Trophoblast cell (in vitro differentiated cells and primary cell): ENCODE data around the gene STING1.

Experiments
- DNase-seq, 2 donors: peaks; one replicate each; pipeline ENCODE4 v3.0.0-alpha.2; 2016
- H2AFZ ChIP-seq: 2 replicates; pipeline ENCODE4 v1.6.1; 2013; ENCODE audit warnings: low read length, moderate library complexity, mild to moderate bottlenecking; ENCODE audit not compliant: insufficient read depth, poor library complexity
- H2AK5ac ChIP-seq: 2 replicates; pipeline ENCODE4 v1.6.1; 2013; ENCODE audit warnings: mild to moderate bottlenecking, low read length
- H2BK120ac ChIP-seq: 2 replicates; pipeline ENCODE4 v1.6.1; 2013; ENCODE audit warnings: low read length, mild to moderate bottlenecking, moderate library complexity; ENCODE audit not compliant: insufficient read depth, poor library complexity
- H2BK12ac ChIP-seq: 2 replicates; pipeline ENCODE4 v1.6.1; 2013; ENCODE audit warnings: mild to moderate bottlenecking, low read length, moderate library complexity
- H2BK5ac ChIP-seq: 2 replicates; pipeline ENCODE4 v1.6.1; 2013; ENCODE audit warnings: low read length, low read depth, moderate library complexity, mild to moderate bottlenecking; ENCODE audit not compliant: poor library complexity
- H3K14ac ChIP-seq: 2 replicates; pipeline ENCODE4 v1.6.1; 2013; ENCODE audit warnings: mild to moderate bottlenecking, low read length
- H3K18ac ChIP-seq: 2 replicates; pipeline ENCODE4 v1.6.1; 2013; ENCODE audit warnings: mild to moderate bottlenecking, low read length
- H3K23ac ChIP-seq: 2 replicates; pipeline ENCODE4 v1.6.1; 2013; ENCODE audit warnings: low read length
- H3K27ac ChIP-seq: 2 replicates; pipeline ENCODE4 v1.5.1; 2013; ENCODE audit warnings: low read depth, mild to moderate bottlenecking, inconsistent platforms, low read length, moderate library complexity
- H3K27me3 ChIP-seq: 2 replicates; pipeline ENCODE4 v1.6.1; 2013; ENCODE audit warnings: inconsistent platforms, mild to moderate bottlenecking, low read length, moderate library complexity; ENCODE audit not compliant: insufficient read depth
- H3K36me3 ChIP-seq, 2 experiments: 1 replicate in 1 of 2; 2 replicates in 1 of 2; pipeline ENCODE4 v1.6.1; 2013; ENCODE audit warnings: low read length in 2 of 2, mild to moderate bottlenecking in 2 of 2, moderate library complexity in 1 of 2; ENCODE audit not compliant: insufficient read depth in 2 of 2, control insufficient read depth in 1 of 2
- H3K4ac ChIP-seq: 2 replicates; pipeline ENCODE4 v1.6.1; 2013; ENCODE audit warnings: low read depth, mild to moderate bottlenecking, low read length, moderate library complexity
- H3K4me1 ChIP-seq, 2 experiments: 1 replicate in 1 of 2; 2 replicates in 1 of 2; pipeline ENCODE4 v1.6.1; 2013; ENCODE audit warnings: low read length in 2 of 2, mild to moderate bottlenecking in 2 of 2, moderate library complexity in 1 of 2; ENCODE audit not compliant: insufficient read depth in 2 of 2, control insufficient read depth in 1 of 2
- H3K4me2 ChIP-seq: 2 replicates; pipeline ENCODE4 v1.6.1; 2013; ENCODE audit warnings: inconsistent platforms, mild to moderate bottlenecking, low read length, moderate library complexity
- H3K4me3 ChIP-seq: 2 replicates; pipeline ENCODE4 v1.5.1; 2013; ENCODE audit warnings: mild to moderate bottlenecking, low read depth, low read length, inconsistent platforms
- H3K79me1 ChIP-seq: one replicate; pipeline ENCODE4 v1.6.1; 2013; ENCODE audit warnings: low read length
- H3K79me2 ChIP-seq: 2 replicates; pipeline ENCODE4 v1.6.1; 2013; ENCODE audit warnings: low read length, mild to moderate bottlenecking; ENCODE audit not compliant: control insufficient read depth, insufficient read depth, poor library complexity
- H3K9ac ChIP-seq: 2 replicates; pipeline ENCODE4 v1.6.1; 2013; ENCODE audit warnings: mild to moderate bottlenecking, low read length
- H3K9me3 ChIP-seq: 2 replicates; pipeline ENCODE4 v1.6.1; 2013; ENCODE audit warnings: low read depth, mild to moderate bottlenecking, control low read depth, inconsistent platforms, low read length; ENCODE audit not compliant: insufficient read depth
- H4K12ac ChIP-seq: 2 replicates; pipeline ENCODE4 v1.6.1; 2013; ENCODE audit warnings: low read depth, mild to moderate bottlenecking, low read length, moderate library complexity
- H4K8ac ChIP-seq: 2 replicates; pipeline ENCODE4 v1.6.1; 2013; ENCODE audit warnings: low read depth, mild to moderate bottlenecking, low read length, moderate library complexity
- H4K91ac ChIP-seq: one replicate; pipeline ENCODE4 v1.6.1; 2013; ENCODE audit warnings: low read depth, mild to moderate bottlenecking, low read length, moderate library complexity
- WGBS: extraction: QIAGEN DNeasy Blood & Tissue Kit; methylation state at CpG from one replicate; pipeline ENCODE4 v1.1.7; 2013; ENCODE audit warnings: missing lambda C conversion rate; ENCODE audit not compliant: insufficient read length, insufficient coverage; ENCODE audit errors: extremely low coverage; 5-methylcytosine and 5-hydroxymethylcytosine counted together

The STING1 gene

DNA sequence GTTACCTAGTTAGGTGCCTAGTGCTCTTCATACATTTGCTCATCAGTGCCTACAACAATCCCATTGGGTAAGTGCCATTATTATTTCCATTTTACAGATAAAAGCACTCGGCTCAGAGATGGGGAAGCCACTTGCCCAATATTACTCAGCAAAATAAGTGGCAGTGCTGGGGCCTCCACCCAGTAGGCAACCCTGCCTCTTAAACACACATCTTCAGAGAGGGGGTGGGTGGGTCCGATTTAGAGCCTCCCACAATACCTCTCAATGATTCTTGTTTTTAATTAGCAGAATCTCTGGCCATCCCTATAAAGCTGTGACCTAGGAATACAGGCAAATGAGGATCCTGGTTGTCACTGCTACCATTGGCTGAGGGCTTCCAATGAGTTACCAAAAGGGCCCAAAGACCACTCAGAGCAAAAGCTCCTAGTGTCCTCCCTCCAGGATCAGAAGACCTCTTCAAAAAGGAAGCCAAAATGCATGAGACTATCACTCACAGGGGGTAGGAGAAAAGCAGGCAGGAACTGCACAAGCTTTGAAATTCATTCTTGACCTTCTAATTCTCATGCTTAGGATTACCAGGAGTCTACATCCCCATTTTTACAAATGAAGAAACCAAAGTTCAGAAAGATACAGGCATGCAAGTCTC is 42.5 kb upstream of the STING1 start:
- Histone ChIP-seq H2BK5ac (no peak overlapping the region), H3K79me2 (no peaks in the 10 kb centered on the region), H2BK120ac (no peak overlapping the region), H3K9me3 (no peaks in the 10 kb centered on the region), H3K23ac (no peak overlapping the region), H3K27ac (no peak overlapping the region), H3K27me3 (no peaks in the 10 kb centered on the region), H3K79me1 (no peaks in the 10 kb centered on the region), H3K4me1 (no peaks in the 10 kb centered on the region), H3K9ac (no peak overlapping the region), H2AFZ (no peak overlapping the region), H4K8ac (no peak overlapping the region), H4K12ac (no peak overlapping the region), H3K4ac (no peak overlapping the region), H2BK12ac (no peak overlapping the region), H4K91ac (no peak overlapping the region), H3K4me2 (no peak overlapping the region), H3K4me3 (no peak overlapping the region), H3K18ac (no peak overlapping the region), H2AK5ac (no peak overlapping the region), H3K14ac (no peak overlapping the region), H3K36me3 (no peaks in the 10 kb centered on the region)
- DNase-seq, result no peak
- no CpG with 5 or more reads among the region's 2 CpGs for WGBS

DNA sequence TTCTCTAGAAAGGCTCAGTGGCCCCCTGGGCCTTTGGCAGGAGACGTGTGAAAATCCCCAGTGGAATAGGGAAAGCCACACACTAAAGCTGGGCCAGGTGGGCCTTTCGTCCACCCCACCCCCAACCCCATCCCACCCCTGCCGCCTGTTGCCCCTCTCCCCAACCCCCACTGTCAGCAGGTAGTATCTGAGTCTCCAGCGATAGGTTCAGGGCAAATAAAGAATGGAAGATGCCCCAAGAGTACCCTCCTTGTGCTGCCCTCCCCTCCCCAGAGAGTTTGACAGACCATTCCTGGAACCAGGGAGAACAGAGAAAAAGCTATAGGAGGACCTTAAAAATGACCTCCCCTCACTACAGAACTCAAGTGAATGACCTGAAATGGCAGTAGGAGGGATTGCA is 41.9 kb upstream of the STING1 start:
- Histone ChIP-seq H4K91ac (no peak overlapping the region), H3K79me2 (no peaks in the 10 kb centered on the region), H3K27ac (no peak overlapping the region), H3K4me3 (no peak overlapping the region), H4K12ac (no peak overlapping the region), H3K79me1 (no peaks in the 10 kb centered on the region), H2BK5ac (no peak overlapping the region), H2AFZ (no peak overlapping the region), H3K14ac (no peak overlapping the region), H3K18ac (no peak overlapping the region), H2AK5ac (no peak overlapping the region), H2BK120ac (no peak overlapping the region), H3K4me1 (no peaks in the 10 kb centered on the region), H2BK12ac (no peak overlapping the region), H3K4me2 (no peak overlapping the region), H3K9me3 (no peaks in the 10 kb centered on the region), H3K36me3 (no peaks in the 10 kb centered on the region), H3K23ac (no peak overlapping the region), H3K9ac (no peak overlapping the region), H4K8ac (no peak overlapping the region), H3K27me3 (no peaks in the 10 kb centered on the region), H3K4ac (no peak overlapping the region)
- no CpG with 5 or more reads among the region's 4 CpGs for WGBS
- no peak for DNase-seq

DNA sequence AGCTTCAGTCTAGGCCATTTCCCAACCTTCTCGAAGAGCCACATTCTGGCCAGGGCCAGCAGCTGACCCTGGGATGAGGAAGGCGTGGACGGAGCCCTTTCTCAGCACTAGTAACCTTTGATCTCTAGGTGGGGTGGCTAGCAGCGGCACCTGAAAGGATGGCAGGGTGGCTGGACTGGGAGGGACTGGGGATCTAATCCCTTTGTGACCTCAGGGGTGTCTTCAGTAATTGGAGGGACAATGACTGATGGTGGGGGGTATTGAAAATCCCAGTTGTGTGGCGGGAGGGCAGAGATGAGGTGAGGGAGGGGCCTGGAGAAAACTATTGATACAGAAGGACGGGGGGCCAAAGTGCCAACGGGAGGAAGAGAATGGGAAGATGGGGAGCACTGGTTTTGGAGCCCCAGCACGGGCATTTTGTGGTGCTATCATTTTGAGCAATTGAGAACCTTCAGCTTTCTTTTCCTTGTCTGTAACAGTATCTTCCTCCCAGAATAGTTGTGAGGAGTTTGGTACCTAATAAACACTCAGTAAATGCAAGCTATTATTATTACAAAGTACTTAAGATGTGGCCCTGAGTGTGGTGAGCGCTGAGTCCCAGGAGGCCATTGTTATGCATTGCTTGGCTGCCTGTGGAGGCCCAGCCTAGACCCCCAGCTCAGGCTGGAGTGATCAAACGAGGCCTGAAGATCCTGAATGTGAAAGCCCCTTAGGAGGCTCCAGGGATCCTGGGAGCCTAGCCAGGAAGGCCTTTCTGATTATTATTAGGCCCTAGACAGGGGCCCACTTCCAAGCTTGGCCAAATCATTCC is 41.3 kb upstream of the STING1 start:
- Histone ChIP-seq H3K4ac (no peak overlapping the region), H2AK5ac (no peak overlapping the region), H3K9ac (no peak overlapping the region), H2BK12ac (no peak overlapping the region), H3K4me1 (no peaks in the 10 kb centered on the region), H3K79me1 (no peaks in the 10 kb centered on the region), H4K8ac (no peak overlapping the region), H3K36me3 (no peaks in the 10 kb centered on the region), H3K27me3 (no peaks in the 10 kb centered on the region), H4K12ac (no peak overlapping the region), H3K79me2 (no peaks in the 10 kb centered on the region), H3K23ac (no peak overlapping the region), H3K4me3 (no peak overlapping the region), H2BK120ac (no peak overlapping the region), H4K91ac (no peak overlapping the region), H3K9me3 (no peaks in the 10 kb centered on the region), H3K18ac (no peak overlapping the region), H2AFZ (no peak overlapping the region), H2BK5ac (no peak overlapping the region), H3K4me2 (no peak overlapping the region), H3K27ac (no peak overlapping the region), H3K14ac (no peak overlapping the region)
- no peak for DNase-seq
- no CpG with 5 or more reads among the region's 10 CpGs for WGBS

DNA sequence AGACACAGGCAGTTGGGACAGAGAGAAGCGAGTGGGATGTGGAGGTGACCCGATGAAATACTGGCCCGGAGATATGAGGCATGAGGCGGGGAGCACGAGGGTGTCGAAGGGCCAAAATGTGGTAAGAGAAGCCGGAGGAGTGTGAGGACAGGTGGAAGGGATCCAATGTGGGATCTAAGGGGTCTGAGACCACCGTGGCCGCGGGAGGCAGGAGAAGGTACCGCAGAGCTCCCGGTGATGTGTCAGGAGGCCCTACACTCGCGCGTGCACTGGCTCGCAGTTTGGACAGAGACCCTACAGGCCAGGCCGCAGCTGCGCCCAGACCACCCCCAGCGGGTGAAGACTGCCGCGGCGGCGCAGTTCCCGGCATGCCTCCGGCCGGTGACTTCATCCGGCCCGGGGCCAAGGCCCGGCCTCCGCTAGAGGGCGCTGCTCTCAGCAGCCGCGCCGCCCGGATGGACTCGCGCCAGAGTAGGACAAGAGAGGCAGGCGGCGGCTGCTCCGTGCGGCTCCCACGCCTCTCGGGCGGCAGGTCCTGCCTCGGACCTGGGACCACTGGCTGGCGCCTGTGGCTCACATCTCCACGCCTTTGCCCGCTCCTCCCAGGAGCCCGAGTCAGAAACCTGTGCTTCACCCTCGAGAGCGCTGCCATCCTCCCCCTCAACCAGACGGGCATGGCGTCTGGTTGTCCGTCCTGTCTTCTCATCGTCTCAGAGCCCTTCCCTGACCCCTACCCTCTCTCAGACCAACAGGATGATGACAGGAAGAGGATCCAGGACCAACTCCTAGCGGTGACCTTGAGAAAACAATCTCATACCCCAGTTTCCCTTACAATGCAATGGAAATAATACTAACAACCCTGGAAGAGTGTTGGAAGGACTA is 35.4 kb upstream of the STING1 start:
- Histone ChIP-seq H2AFZ (peak overlapping the region; percentile 99), H3K79me1 (peaks cover 7% of the 10 kb centered on the region), H4K91ac (peak overlapping the region; percentile 94)

More for the DNA sequence above, 35.4 kb upstream of the STING1 start:
- no CpG with 5 or more reads among the region's 56 CpGs for WGBS
- Histone ChIP-seq H3K18ac (peak overlapping the region; percentile 89), H2BK120ac (peak overlapping the region; percentile 67), H4K12ac (peak overlapping the region; percentile 84), H2BK12ac (peak overlapping the region; percentile 68), H3K9me3 (no peaks in the 10 kb centered on the region), H3K27me3 (no peaks in the 10 kb centered on the region), H3K4me3 (peak overlapping the region; percentile 58), H4K8ac (peak overlapping the region; percentile 100), H3K4ac (peak overlapping the region; percentile 71), H2BK5ac (peak overlapping the region; percentile 49), H3K9ac (peak overlapping the region; percentile 44), H3K4me2 (peak overlapping the region; percentile 74), H3K14ac (peak overlapping the region; percentile 86), H3K4me1 (peaks cover 3 to 4% of the 10 kb centered on the region in 2 experiments), H2AK5ac (peak overlapping the region; percentile 45), H3K27ac (peak overlapping the region; percentile 63), H3K36me3 (no peaks in the 10 kb centered on the region), H3K23ac (no peak overlapping the region), H3K79me2 (peaks cover 2% of the 10 kb centered on the region)
- peak; percentile 83 to 95 for DNase-seq
